ENCODE data around the gene VRK1. TPM values are rescaled to one million over a fixed set of nuclear protein-coding genes. Genes with fewer than 3 reads are reported as not detected.
"Not testable (repeated sequence)": the region's sequence is repeated elsewhere in the genome, so short reads cannot be mapped to it uniquely, and the experiment has no call there.

VRK1 gene
- total RNA-seq, 1 experiment from 2014 or later = 33.9 TPM

GRCh38 chr14:96881713-96882112 lies 84.5 kb downstream of the VRK1 start:
- DNase-seq (ENCODE audit: low read depth) = no peak

GRCh38 chr14:96883974-96884373 lies 86.8 kb downstream of the VRK1 start:
- DNase-seq (ENCODE audit: low read depth) = not testable (repeated sequence)

GRCh38 chr14:96888158-96888557 lies 91.0 kb downstream of the VRK1 start:
- DNase-seq (ENCODE audit: low read depth) = no peak

GRCh38 chr14:96888593-96888992 lies 91.4 kb downstream of the VRK1 start:
- peak; percentile 2 for DNase-seq (ENCODE audit: low read depth)

- no peak for DNase-seq (ENCODE audit: low read depth)
These were observed 91.9 kb downstream of the VRK1 start for GRCh38 chr14:96889091-96889490.

- no peak for DNase-seq (ENCODE audit: low read depth)
These were observed 96.9 kb downstream of the VRK1 start for GRCh38 chr14:96893966-96894622.

- peak; percentile 1 for DNase-seq (ENCODE audit: low read depth)
These were observed 97.8 kb downstream of the VRK1 start for GRCh38 chr14:96894966-96895365.

GRCh38 chr14:96895658-96896271 lies 98.6 kb downstream of the VRK1 start:
- no peak for DNase-seq (ENCODE audit: low read depth)

DNA sequence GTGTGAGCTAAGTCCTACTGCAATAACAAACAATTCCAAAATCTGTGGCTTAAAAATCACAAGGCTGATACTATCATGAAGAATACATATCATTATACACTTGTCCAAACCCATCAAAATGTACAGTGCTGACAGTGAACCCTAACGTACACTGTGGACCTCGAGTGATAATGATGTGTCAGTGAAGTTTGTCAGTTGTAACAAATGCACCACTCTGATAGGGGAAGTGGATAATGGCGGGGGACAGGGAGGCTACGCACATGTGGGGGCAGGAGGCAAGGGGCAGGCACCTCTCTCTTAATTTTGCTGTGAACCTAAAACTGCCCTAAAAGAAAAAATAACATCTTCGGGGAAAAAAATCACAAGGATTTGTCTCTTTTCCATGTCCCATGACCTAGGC lies 100.0 kb downstream of the VRK1 start:
- no peak for DNase-seq (ENCODE audit: low read depth)

GRCh38 chr14:96901227-96901626 lies 104.0 kb downstream of the VRK1 start:
- DNase-seq (ENCODE audit: low read depth) = no peak

- DNase-seq (ENCODE audit: low read depth) = no peak
These were observed 104.8 kb downstream of the VRK1 start for GRCh38 chr14:96902004-96902403.

DNA sequence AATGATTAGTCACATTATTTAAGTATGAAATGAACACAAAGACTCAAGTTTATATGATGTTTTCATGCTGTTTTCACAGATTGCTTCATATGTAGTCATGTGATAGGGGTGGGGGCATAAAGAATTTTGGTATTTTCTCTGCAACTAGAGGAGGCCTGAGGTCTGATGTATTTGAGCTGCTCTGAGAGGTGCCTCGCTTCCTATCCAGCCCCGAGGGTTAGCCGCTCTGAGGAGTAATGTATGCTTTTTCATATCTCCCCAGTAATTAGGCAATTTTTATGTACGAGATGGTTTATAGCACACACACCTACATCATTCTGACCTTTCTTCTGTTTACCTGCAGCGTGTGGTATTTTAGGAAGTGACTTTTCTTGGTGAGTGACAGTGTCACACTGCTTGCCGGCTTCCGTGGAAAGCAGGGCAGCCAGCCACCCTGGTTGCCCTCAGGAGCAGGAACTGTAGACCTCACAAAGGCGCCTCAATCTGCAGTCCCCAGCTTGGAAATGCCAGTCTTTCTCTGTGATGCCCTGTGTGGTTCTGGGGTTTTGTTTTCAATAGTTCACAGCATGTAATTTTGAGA lies 106.4 kb downstream of the VRK1 start:
- DNase-seq (ENCODE audit: low read depth) = no peak

DNA sequence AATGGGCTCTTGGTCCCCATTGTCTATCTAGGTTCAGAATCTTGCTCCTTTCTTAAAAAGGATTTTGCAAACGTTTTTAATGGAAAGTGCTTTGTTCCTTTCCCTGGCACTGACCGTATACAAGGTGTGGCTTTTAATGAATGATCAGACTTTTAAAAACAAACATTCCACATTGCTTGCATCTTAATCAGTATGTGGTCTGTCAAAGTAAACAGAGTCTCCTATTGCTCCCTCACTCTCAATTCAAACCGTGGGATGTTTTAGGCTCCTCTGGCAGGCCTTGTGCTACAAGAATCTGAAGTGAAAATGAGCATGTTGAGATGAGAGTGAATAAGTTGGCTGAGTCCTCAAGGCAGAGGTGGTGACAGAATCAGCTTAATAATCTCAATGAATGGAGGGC lies 107.0 kb downstream of the VRK1 start:
- peak; percentile 42 for DNase-seq (ENCODE audit: low read depth)

DNA sequence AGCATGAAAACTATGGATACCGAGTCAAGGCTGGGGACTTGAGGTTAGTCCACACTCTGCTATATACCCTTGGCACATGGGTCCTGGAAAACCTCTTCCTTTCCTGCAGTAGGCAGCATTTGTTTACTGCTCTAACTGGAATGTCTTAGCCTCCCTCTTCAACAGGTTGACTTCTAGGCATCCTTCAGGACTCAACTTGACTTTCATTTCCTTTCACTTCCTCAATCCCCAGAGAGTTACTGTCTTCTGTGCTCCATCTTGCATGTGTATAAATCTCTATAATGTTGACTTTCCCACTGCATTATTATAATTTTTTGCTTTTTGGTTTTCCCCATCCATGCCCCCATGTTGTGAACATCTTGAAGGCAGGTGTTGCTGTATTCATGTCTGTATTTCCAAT lies 107.9 kb downstream of the VRK1 start:
- DNase-seq (ENCODE audit: low read depth) = no peak

GRCh38 chr14:96905825-96906224 lies 108.6 kb downstream of the VRK1 start:
- no peak for DNase-seq (ENCODE audit: low read depth)

DNA sequence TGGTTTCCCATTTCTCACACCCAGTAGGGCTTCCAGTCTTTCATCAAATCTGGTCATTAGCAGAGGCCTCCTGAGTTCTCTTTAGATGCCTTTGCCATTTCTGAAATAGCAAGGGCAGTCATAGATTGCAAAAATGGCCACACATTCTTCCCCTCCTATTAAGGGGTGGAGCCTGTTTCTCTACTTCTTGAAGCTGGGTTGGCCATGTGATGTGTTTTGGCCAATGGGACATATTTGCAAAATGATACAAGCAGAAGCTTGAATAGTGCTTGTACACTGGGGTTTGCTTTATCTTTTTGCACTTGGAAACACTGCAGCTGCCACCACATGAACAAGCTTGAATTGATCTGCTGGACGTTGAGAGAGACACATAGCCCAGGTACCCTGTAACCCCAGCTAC lies 109.3 kb downstream of the VRK1 start:
- no peak for DNase-seq (ENCODE audit: low read depth)

- no peak for DNase-seq (ENCODE audit: low read depth)
These were observed 112.7 kb downstream of the VRK1 start for GRCh38 chr14:96909841-96910364.

GRCh38 chr14:96911499-96912149 lies 114.4 kb downstream of the VRK1 start:
- DNase-seq (ENCODE audit: low read depth) = no peak

GRCh38 chr14:96914571-96915128 lies 117.5 kb downstream of the VRK1 start:
- DNase-seq (ENCODE audit: low read depth) = no peak

DNA sequence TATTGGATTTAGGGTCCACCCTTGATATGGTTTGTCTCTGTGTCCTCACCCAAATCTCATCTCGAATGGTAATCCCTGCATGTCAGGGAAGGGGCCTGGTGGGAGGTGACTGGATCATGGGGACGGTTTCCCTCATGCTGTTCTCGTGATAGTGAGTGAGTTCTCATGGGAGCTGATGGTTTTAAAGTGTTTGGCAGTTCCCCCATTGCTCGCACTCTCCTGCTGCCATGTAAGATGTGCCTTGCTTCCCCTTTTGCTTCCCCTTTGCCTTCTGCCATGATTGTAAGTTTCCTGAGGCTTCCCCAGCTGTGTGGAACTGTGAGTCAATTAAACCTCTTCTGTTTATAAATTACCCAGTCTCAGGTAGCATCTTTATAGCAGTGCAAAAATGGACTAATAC lies 118.3 kb downstream of the VRK1 start:
- DNase-seq (ENCODE audit: low read depth) = no peak

- DNase-seq (ENCODE audit: low read depth) = no peak
These were observed 119.6 kb downstream of the VRK1 start for GRCh38 chr14:96916751-96917150.

- DNase-seq (ENCODE audit: low read depth) = no peak
These were observed 120.3 kb downstream of the VRK1 start for GRCh38 chr14:96917442-96917963.

All from M059J (cell line).